ENCODE measurements around the gene CATSPERB. TPM values are rescaled to one million over a fixed set of nuclear protein-coding genes. Genes with fewer than 3 reads are reported as not detected.
"Not testable (repeated sequence)": the region's sequence is repeated elsewhere in the genome, so short reads cannot be mapped to it uniquely, and the experiment has no call there.

The CATSPERB gene
- total RNA-seq = 0.17 and 0.60 TPM in 2 replicates

GRCh38 chr14:91731986-91732385 lies at the start of gene CATSPERB:
Gene CATSPERB (minus strand): TSS chr14:91732086. CDS start chr14:91729479, 2,607 bp downstream.
- DNase-seq (ENCODE audit: low read depth) = no peak

- peak; percentile 9 for DNase-seq (ENCODE audit: low read depth)
Observed at GRCh38 chr14:91780452-91780851, 48.6 kb upstream of the CATSPERB start.

- DNase-seq (ENCODE audit: low read depth) = peak; percentile 18
Observed at GRCh38 chr14:91778217-91778616, 46.3 kb upstream of the CATSPERB start.

DNA sequence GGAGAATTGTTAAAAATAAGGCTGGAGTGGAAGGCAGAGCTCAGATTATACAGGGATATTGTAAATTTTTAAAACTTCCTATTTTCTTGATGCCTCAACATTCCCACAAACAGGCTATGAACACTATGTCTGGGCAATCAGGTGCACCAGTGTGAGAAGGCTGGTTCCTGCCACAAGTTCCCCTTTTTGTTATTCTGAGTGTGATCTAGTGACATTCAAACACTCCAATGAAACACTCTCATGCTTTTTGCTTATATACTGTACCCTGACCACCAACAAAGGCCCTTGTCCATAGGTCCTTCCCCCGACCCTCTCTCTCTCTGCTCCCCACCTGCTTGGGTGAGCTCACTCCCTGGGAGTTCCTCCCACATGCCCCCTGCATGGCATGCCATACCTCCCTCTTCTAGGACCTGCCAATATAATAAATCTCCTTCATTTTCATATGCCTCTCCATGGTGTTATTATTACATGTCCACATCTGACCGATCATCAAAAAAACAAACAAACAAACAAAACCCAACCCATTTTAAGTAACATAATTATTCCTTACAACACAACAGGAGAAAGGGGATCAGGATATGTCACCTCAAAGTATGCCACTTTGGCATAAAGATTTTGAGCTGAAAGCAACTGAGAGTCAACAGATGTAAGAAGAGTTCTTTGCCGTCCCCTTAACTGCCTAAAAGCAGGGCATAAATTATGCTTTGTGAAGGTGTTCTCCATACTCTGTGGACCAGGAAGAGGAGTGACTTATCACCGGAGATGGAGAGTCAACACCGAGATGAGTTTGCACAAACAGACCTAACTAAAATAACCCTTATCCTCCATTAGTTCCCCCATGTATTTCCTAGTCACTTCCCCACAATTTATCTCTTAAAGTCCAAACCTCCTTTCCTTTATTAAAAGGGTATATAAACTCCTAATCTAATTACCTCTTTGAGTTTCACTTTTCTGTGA lies 42.5 kb upstream of the CATSPERB start:
- no peak for DNase-seq (ENCODE audit: low read depth)

DNA sequence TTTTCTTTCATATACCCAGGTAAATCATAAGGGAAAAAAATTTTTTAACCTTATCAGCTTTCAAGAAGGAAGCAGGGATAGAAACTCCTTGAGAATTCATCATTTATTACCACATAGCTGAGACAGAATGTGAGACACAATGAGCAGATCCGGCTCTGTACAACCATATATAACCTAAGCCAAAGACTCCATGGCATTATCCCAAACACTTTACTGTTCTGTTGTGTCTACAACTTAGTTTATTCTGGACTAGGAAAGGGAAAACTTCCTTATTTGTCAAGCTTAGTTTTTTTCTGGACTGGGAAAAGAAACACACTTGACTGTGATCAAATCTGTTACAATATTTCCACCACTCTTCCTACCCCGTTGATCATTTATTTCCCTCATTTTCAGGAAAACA lies 38.3 kb upstream of the CATSPERB start:
- DNase-seq (ENCODE audit: low read depth) = no peak

DNA sequence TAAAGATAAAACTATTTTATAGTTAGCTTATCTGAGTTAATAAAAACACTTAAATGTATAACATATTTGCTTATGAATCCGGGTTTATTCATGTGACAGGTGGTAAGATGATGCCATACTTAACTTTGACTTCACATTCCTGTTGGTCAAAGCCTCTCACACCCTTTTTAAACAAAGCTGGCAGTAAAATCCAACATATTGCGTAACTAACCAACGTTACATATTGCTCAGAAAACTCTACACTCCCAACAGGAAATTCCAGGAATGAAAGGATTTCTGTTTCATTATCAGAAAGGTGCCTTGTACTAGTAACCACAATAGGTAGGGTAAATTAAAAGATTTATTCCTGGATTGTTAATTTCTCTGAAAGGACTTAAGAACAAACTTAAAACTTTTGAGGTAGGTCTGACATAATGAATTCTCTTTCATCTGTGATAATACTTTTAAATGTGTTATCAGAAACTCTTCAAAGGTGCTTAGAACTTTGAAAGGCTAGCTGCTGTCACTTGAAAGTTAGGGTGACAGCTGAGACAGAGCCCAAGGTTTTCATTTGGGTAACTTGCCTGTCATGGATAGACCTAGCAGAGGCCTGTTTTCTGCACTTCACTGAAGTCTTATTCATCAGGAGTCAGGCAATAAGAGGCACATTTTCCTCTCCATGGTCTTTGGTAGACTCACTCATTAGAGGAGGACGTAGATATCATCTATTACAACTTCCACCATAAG lies 23.8 kb upstream of the CATSPERB start:
- peak; percentile 93 for DNase-seq (ENCODE audit: low read depth)

- peak; percentile 67 for DNase-seq (ENCODE audit: low read depth)
Observed at GRCh38 chr14:91754819-91755218, 22.9 kb upstream of the CATSPERB start.

DNA sequence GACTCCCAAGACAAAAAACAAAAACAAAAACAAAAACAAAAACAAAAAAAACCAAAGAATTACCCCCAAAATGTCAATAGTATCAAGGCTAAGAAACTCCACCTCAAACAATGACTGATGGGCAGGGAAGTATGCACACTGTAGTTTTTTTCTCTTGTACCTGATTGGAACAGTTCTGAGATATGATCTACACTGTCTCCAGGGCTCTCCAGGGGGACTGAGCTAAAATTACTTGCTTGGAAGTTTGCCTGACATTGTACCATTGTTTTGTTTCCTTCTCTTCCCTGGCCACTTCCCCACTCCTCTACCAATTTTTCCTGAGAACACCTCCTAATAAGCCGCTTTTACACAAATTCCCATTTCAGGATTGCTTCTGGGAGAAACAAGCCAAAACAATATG lies 22.3 kb upstream of the CATSPERB start:
- no peak for DNase-seq (ENCODE audit: low read depth)

DNA sequence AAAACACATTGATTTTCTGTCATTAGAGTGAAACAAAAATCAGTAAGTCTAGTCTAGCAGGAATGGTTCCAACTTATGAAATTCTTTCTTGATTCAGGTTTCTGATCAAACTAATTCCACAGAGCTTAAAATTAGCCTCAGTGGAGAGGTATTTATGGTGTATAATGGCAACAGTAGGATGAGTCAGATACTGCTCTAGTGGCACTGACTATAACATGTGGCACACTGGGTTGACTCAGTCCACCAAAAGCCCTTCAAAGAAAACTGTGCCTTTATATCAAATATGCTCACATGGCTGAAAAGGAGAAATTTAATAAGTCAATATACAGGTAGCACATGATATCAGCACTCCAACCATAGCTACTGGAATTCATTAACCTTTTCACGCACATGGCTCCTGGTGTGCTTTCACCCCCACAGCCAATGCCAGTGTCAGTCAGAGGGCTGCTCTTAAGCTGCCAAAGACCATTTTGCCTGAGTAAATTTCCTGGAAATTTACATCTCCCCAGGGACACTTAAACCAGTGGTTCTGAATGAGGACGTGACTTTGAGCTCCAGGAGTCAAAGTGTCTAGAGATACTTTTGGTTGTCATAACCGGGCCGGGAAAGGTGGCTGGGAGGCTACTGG lies 21.7 kb upstream of the CATSPERB start:
- peak; percentile 69 for DNase-seq (ENCODE audit: low read depth)

DNA sequence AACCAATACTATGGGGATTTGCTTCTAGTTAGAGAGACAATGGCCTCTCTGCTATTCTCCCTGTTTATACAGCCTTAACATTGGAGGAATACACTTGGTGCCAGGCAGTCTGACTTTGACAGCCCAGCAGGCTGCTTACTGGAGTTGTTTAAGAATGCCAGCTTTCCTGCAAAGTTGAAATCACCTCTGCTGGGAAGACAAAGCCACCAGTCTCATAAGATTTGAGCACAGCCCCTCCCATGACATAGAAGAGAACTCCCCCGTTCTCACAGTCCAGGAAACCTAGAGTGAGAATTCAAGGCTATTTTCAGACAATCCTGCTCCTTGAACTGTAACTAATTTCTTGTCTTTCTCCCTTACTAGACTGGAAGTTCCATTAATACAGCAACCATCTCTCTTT lies 21.1 kb upstream of the CATSPERB start:
- peak; percentile 75 for DNase-seq (ENCODE audit: low read depth)

GRCh38 chr14:91751719-91752118 lies 19.8 kb upstream of the CATSPERB start:
- no peak for DNase-seq (ENCODE audit: low read depth)

DNA sequence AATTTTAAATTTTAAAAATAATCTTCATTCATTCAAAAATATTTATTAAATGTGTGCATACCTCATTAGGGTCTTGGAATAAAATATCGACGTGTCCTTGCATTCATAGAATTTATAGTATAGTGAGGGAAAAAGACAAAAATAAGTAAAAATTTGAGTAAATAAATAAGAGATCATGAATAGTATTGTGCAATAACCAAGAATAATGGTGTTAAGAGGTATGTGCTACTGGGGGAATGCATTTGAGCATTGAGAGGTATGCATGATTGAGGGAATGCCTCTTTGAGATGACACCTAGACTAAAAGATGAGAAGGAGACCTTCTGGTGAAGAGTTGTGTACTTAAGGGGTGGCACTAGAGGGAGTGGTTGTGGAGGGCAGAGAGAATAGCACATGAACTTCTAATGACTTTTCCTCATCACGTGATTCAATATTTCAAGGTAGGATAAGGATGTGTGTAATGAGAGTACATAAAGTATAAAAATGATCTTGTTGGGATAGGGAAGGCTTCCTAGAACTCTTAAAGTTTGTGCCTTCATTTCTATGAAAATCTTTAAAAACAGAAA lies 18.8 kb upstream of the CATSPERB start:
- no peak for DNase-seq (ENCODE audit: low read depth)

DNA sequence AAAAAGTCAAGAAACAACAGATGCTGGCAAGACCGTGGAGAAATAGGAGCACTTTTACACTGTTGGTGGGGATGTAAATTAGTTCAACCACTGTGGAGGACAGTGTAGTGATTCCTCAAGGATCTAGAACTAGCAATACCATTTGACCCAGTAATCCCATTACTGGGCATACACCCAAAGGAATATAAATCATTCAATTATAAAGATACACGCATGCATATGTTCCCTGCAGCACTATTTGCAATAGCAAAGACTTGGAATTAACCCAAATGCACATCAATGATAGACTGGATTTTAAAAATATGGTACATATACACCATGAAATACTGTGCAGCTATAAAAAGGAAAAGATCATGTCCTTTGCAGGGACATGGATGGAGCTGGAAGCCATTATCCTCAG lies 18.0 kb upstream of the CATSPERB start:
- DNase-seq (ENCODE audit: low read depth) = no peak

- no peak for DNase-seq (ENCODE audit: low read depth)
Observed at GRCh38 chr14:91748049-91748448, 16.2 kb upstream of the CATSPERB start.

DNA sequence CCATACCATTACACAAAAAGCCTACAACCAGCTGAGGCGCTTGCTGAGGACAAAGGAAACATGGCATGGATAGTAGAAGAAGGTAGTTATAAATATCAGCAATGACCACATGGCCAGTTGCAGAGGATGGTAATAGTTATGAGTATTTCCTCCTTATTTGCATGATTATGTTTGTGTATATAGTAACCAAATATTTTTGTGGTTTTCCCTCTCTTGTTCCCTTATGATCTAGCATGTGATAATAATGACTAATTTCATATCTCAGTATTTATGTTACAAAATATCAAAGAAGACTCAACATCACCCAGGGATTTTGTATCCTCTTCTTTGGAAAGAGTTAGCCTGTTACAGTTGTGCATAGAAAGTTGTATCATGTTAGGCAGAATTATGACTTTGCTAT lies 13.5 kb upstream of the CATSPERB start:
- DNase-seq (ENCODE audit: low read depth) = no peak

DNA sequence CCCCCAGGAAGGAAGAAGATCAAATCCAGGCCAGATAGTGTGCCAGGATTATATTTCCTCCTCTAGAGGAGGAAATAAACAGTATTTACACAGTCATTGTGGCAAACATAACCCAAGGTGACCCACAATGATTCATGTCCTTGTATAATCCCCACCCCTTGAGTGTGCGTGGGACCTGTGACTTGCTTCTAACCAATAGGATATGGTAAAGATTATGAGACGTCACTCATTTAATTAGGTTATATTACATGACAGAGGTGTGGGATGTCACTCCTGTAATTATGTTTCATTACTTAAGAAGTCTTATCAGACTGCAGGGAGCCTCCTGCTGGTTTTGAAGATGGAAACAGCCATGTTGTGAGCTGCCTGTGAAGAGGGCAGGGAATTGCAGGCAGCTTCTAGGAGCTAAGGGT lies 12.2 kb upstream of the CATSPERB start:
- peak; percentile 58 for DNase-seq (ENCODE audit: low read depth)

DNA sequence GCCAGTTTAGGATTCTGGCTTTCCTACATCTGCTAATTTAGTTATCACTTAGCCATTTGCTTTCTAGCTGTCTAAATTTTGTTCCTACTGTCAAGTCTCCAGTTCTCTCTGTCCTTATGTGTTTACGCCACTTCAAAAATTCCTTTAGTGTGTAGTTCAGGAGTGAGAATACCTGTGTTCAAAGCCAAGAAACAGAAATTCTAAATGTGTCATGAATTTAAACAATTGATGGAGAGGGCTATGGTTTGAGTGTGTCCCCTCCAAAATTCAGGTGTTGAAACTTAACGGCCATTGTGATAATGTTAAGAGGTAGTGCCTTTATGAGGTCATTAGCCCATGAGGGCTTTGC lies 11.4 kb upstream of the CATSPERB start:
- no peak for DNase-seq (ENCODE audit: low read depth)

DNA sequence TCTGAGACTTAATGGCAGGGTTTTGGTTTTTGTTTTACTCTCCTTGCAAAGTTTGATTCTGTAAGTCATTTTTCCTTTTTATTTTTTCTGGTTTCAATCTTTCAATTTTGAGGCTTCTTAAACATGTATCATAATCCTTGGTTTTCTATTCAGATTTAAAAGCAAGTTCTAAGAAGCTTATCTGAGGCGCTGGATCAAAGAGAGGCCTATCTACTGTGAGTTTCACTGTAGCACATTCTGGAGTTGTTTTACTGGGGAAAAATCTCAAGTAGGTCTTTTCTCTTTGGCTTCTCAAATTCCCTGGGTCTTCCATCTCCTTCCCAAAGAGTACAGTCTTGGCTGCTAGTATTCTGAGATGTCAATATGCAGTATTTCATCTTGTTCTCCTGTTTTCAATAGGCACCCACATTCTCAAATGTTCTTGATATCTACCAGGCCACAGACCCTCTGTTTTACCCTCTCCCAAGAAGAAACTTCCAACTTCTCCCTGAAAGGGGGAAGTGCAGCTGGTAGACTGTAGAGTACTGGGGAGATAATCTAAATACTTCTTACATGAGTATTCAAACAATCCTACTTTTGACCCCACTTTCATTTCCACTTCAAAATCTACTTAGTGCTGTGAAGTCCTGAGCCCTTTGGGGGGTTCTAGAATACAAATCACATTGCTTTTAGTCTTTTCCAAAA lies 10.9 kb upstream of the CATSPERB start:
- no peak for DNase-seq (ENCODE audit: low read depth)

- DNase-seq (ENCODE audit: low read depth) = not testable (repeated sequence)
Observed at GRCh38 chr14:91739867-91740266, 8.0 kb upstream of the CATSPERB start.

DNA sequence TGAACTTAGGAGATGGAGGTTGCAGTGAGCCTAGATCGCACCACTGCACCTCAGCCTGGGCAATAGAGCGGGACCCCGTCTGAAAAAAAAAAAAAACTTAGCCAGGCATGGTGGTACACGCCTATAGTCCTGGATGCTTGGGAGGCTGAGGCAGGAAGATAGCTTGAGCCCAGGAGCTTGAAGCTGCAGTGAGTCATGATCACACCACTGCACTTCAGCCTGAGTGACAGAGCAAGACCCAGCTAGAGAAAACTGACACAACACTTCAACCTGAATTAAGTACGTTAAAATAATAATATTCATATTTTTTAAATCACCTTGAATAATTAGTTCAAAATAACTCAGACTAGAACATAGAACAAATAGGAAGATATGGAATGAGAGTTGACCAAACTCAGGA lies 5.7 kb upstream of the CATSPERB start:
- peak; percentile 17 for DNase-seq (ENCODE audit: low read depth)

- peak; percentile 56 for DNase-seq (ENCODE audit: low read depth)
Observed at GRCh38 chr14:91732859-91733477, 1.1 kb upstream of the CATSPERB start.
